HG02759 (cell line): ENCODE data around the gene DAGLA.

Experiments
- ATAC-seq: cut with Tn5 transposase; IDR thresholded peaks from one replicate; pipeline ENCODE4 v1.9.1; 2021; ENCODE audit warnings: mild to moderate bottlenecking, moderate library complexity; ENCODE audit not compliant: unreplicated experiment

DAGLA gene

DNA sequence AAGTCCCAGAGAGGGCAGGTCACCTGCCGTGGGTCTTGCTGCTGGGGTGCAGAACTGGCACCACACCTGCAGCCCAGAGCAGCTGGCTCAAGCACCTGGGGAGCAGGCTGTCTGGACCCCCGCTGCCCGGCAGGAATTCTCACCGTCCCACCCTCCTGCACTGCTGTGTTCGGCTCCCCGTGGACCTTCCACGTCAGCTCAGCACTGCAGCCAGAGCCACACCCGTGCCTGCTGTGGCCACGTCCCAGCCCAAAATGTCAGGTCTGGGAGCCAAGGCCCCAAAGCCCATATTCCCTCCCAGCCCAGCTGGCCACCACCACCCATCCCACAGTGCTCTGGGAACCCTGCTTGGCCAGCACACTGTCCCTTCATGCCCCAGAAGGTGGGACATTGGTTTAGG lies 44.2 kb downstream of the DAGLA start:
- no peak for ATAC-seq

GRCh38 chr11:61725781-61726231 lies 45.6 kb downstream of the DAGLA start:
- ATAC-seq = no peak

GRCh38 chr11:61726775-61727174 lies 46.6 kb downstream of the DAGLA start:
- no peak for ATAC-seq

- no peak for ATAC-seq
Observed at GRCh38 chr11:61727401-61727811, 47.2 kb downstream of the DAGLA start.

- no peak for ATAC-seq
Observed at GRCh38 chr11:61728066-61728939, 48.1 kb downstream of the DAGLA start.

DNA sequence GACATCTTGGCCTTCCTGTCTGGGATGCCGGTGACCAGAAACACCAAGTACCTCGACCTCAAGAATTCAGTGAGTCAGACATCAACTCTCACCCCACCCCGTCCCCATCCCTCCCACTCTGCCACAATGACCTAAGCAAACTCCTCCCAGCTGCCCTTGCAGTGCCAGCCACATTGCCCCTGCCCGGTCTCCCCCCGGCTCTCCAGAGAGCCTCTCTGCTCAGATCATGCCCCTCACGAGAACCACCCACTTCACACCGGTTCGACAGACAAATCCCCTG lies 48.7 kb downstream of the DAGLA start:
- no peak for ATAC-seq

DNA sequence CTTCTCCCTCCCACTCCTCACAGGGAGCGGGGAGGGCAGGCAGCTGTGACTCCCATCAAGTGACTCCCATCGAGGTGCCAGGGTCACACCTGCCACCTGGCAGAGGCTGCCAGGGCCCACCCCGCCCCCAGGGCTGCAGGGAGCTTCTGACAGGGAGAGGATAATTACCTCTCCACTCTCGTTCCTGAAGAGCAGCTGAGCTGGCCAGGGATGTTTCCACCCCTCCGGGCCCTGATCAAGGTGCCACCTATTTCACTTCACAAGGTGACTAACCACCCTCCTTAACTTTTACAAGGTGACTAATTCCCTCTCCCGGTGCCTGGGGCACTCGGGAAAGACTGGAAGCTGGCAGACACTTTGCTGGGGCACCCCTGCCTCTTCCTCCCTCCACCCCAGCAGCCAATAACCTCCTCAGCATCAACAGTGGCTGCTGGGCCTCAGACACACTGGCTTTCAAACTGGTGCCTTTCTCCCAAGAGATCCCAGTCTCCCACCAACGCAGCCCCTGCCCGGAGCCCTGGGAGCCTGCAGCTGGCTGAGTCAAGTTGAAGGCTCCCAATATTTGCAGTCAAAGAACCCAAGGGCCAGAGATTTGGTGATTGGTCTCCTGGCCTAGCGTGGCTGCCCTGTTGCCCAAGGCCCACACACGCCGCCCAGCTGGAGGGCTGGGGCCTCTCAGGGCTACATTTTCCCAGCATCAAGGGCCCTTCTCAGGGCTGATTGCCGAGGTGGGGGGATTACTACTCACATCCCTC lies 50.2 kb downstream of the DAGLA start:
- no peak for ATAC-seq

DNA sequence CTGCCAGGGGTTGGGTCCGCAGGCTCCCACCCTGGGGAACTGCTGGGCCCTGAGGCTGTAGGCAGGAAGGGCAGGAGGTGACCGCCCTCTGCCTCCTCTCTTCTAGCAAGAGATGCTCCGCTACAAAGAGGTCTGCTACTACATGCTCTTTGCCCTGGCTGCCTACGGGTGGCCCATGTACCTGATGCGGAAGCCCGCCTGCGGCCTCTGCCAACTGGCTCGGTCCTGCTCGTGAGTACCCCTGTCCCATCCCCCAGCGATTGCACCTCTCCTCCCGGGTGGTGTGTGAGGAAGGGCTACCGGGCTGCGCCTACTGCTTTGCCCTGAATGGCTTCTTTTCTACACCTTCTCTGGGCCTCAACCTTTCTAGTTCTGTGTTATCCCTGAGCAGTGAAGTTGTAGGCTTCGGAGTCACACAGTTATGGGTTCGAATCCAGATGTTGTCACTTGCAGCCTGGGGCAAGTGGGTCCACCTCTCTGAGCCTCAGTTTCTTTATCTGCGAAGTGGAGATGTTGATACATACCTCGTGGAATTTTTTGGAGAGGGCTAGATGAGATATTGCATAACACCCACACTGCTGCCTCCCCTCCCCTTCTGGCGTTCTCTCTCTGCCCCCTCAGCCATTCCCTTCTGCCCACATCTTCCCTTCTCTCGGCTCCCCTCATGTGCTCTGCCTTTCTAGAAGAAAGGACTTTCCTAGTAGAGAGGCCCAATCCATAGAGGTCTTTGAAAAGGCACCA lies 51.2 kb downstream of the DAGLA start:
- ATAC-seq = no peak

DNA sequence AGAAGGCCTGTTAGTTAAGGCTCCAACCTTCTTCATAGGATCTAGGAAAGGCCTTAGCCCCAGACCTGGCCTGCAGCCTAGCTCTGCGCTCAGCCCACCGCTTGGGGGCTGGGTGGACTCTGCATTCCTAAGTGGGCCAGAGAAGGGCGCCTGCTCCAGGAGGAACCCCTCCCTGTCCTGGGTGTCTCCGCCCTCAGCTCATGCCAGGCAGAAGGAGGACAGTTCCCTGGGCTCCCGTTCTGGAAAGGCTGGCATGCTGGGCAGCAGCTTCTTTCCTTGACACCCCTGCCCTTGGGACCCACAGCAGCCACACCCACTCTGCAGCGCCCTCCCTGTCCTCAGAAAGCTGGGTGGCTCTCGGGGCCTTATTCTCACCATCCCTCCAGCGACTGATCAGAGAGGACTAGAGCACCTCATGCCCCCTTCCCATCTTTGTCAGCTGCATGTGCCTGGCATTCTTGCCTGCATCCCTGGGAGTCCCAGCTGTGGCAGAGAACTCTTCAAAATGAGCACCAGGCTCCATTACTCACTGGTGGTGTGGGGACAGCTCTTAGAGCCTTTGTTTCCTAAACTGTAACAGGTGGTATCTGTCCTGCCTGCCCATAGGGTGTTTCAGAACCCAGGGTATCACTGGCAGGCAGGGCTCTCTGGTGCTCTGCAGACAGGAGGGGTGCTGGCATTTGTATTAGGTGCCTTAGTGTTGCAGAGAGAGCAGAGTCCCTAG lies 51.9 kb downstream of the DAGLA start:
- ATAC-seq = no peak

DNA sequence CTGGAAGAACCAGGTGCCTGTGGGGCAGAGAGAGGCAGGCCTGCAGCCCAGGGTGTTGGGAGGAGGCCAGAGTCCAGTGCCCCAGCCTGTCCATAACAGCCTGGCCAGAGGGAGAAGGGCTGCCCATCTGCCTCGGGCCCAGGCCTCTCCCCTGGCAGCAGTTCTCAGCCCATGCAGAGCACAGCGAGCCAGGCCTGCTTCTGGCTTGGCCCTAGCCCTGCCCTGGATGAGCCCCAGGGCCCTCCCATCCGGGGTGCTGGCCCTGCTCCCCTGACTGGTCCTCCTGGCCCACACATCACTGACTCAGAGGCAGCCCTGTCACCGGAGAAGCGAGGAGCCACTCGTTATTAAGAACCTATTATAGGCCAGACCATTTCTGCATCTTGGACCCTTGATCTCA lies 52.5 kb downstream of the DAGLA start:
- no peak for ATAC-seq

GRCh38 chr11:61733120-61733978 lies 53.2 kb downstream of the DAGLA start:
- ATAC-seq = peak; percentile 85

DNA sequence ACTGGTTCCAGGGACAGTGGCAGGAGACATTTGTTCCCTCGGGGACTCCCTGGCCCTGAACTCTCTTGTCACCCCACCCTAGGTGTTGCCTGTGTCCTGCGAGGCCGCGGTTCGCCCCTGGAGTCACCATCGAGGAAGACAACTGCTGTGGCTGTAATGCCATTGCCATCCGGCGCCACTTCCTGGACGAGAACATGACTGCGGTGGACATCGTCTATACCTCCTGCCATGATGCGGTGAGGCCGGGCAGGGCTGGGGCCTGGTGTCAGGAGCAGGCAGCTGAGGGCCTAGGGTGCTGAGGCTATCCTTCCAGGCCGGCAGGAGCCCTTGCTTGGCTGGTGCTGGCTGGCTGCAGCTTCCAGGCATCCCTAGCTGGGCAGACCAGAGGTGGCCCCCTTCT lies 54.6 kb downstream of the DAGLA start:
- no peak for ATAC-seq

DNA sequence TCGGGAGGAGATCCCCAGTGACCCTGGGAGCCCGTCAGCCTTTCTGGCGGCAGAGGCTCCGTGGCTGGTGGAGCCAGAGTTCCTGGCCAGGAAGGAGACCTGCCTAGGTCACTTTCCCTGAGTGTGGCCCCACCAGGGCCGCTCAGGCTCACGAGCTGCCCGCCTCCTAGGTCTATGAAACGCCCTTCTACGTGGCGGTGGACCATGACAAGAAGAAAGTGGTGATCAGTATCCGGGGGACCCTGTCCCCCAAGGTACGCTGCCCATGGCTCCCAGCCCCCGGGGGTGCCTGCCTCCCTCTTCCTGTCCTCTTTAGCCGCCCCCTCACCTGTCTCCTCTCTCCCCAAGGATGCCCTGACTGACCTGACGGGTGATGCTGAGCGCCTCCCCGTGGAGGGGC lies 55.2 kb downstream of the DAGLA start:
- no peak for ATAC-seq

DNA sequence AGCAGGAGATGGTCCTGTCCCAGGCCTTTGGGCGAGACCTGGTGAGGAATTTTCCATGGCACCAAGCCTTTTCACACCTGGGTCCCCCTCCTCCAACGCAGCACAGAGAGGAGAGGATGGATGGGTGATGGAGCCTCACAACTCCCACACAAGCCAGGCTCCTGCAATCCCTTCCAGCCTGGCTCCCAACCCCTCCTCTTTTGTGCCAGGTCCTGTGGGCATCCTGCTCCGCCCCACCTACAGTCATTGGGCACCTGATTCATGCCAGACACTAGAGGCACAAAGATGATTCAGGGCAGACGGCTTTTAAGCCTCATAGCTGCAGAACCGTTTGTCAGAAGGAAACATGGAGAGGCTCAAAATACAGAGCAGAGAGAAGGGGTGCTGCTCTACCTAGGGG lies 56.1 kb downstream of the DAGLA start:
- no peak for ATAC-seq

- ATAC-seq = no peak
Observed at GRCh38 chr11:61737131-61737530, 56.9 kb downstream of the DAGLA start.

DNA sequence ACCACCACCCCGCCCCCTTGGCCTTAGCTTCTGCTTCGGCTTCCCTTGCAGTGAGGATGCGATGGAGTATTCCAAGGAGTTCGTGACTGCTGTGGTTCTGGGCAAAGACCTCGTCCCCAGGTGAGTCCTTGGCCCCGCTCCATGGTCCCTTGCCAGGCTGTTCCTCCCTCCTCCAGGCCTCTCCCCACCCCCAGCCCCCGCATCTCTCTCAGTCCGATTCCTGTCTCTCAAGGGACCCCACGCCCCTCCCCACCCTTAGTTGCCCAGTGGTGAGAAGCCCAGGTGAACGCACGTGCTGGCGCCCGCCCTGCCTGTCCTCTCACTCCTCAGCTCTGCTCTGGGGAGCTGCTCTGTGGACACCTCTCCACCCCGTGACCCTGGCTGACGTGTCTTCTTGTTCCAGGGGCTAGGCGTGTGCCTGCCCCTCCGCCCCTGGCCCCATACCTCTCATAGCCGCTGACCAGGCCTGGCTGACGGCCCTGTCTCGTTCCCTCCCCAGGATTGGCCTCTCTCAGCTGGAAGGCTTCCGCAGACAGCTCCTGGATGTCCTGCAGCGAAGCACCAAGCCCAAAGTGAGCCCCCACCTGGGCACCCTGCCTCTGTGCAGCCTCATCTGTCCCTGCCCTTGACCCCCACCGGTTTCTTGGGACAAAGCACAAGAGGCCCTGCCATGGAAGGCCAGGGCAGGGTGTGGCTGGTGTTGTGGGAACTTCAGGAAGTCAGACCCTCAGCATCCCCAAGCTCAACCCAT lies 57.6 kb downstream of the DAGLA start:
- ATAC-seq = no peak

GRCh38 chr11:61738776-61739175 lies 58.6 kb downstream of the DAGLA start:
- no peak for ATAC-seq

DNA sequence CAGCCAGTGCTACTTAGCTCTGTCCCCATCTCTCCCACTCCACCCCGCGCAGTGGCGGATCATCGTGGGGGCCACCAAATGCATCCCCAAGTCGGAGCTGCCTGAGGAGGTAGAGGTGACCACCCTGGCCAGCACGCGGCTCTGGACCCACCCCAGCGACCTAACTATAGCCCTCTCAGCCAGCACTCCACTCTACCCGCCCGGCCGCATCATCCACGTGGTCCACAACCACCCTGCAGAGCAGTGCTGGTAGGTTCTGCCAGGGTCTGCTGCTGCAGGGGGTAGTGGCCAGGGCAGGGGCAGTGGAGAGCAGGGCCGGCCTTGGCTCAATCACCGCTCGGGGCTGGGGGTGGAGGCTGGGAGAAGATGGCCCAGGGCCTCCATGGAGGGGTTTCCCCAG lies 59.2 kb downstream of the DAGLA start:
- ATAC-seq = no peak

DNA sequence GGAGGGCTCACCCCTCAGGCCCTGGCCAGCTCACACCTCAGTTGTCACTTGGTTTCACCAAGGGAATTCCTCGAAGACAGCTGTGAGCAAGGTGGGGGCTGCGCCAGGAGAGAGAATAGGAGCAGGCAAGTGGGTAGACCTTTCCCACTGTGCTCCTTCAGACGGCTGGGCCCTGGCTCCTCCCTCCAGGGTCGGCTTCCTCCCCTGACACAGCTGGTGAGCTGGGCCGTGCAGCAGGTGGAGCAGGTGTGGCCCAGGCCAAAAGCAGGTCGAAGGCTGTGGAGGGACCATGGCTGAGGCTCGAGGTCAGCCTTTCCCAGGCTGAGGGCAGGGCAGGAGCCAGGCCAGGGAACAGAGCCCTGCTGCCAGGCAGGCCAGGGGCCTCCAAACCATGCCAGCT lies 59.8 kb downstream of the DAGLA start:
- no peak for ATAC-seq
